HG03354 (cell line): ENCODE data around the gene PTGDR2.

Source experiments
- ATAC-seq: cut with Tn5 transposase; IDR thresholded peaks from one replicate; pipeline ENCODE4 v1.9.1; 2021; ENCODE audit warnings: mild to moderate bottlenecking; ENCODE audit not compliant: unreplicated experiment, poor library complexity, severe bottlenecking

Gene PTGDR2

DNA sequence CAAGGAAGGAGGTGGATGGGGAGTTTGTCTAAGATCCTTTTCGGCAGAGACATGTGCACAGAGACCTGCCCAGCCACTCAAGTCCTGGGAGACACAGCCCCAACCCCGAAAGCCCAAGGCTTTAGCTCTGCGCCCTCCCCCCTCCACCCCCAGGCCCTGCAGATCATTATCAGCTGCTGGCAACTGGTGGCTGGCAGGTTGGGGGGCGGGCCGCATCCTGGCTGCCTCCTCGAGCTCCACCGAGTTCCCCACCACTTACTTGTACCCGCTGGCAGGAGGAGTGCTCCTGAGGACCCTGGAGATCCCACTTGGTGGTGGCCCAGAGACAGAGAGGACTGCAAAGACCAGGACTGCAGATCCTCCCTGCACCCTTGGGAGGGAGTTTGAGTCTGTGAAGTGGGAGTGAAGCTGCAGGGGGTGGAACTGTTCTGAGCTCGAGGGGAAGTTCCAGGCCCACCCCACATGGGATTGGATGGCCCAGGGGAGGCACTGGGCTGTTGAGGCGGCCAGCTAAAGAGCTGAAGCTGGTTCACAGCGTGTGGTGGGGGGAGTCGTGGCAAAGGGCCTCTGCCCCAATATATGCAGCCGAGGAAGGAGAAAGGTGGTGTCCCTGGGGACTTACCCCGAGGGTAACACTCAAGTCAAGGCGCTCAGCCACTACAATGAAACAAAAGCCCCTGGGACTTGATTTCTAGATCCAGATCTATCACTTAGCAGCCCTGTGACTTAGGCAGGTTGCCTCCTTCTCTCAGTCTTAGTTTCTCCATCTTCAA is 33.7 kb downstream of the PTGDR2 start:
- no peak for ATAC-seq

DNA sequence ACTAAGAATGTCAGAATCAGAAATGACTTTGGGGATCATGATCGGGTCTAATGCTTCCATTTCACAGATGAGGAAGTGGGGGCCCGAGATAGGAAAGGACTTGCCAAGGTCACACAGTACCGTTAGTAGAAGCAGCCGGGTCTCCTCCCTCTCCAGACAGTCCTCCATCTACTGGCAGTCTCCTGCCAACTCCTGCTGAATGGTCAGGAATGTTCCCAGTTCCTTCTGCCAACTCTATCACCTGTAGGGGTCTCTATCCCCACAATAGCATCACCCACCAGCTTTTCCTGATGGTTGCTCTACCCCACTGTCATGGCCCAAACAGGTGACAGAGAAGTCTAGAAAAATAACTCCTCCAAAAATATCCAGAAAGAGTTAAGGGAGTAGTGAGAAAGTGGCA is 37.7 kb downstream of the PTGDR2 start:
- no peak for ATAC-seq

- ATAC-seq = no peak
These were observed 39.1 kb downstream of the PTGDR2 start for GRCh38 chr11:60816590-60817157.

DNA sequence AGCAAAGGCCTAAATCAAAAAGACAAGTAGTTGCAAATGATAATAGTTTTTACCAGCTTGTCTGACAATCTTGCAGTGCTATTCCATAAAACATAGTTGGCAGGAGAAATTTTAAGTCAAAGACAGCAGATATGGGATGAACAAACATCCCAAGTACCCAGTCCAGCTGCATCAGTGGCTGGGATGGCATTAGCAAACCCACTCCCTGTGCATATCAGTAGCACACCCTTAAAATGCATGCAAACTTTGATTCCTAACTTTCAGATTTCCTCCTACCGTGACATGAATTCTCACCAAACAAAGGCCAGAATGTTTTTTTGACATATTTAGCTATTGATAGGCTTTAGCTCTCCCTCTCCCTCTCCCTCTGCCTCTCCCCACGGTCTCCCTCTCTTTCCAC is 41.6 kb downstream of the PTGDR2 start:
- ATAC-seq = no peak

- no peak for ATAC-seq
These were observed 42.4 kb downstream of the PTGDR2 start for GRCh38 chr11:60813324-60813723.

GRCh38 chr11:60810569-60810968 is 45.2 kb downstream of the PTGDR2 start:
- ATAC-seq = no peak

GRCh38 chr11:60810151-60810550 is 45.6 kb downstream of the PTGDR2 start:
- ATAC-seq = no peak

DNA sequence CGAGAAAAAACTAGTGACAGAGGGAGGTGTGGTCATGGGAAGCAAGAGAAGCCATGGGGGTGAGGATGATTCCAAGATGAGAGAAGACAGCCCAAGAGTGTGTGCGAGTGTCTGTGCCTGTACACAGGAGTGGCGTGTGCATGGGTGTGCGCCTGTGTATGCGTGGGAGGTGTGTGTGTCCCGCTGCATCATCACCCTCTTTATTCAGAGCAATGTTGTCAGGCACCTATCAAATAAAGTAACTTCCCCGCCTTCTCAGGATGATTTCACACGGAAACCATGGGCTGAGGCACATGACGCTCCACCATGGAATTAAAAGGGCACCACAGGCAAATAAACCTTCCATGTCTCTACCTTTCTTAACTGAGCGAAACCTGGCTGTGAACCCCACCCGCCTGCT is 46.1 kb downstream of the PTGDR2 start:
- no peak for ATAC-seq

DNA sequence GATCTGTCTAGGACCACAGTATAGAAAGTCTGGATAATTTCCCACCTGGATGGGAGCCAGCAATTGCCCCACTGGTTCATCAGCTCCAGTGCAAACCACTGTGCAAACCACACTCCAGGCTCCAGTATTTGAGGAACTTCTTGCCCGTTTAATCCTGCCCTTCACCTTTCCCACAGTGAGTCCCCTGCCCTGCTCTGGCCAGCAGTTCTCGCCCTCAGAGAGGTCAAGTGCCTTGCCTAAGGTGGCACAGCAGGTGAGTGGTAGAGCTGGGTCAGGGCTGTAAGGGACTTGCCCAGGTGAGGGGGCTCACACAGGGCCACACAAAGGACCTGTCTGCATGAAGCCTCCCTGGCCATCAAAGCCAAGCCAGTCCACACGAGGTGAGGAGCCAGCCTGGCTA is 46.5 kb downstream of the PTGDR2 start:
- ATAC-seq = no peak

DNA sequence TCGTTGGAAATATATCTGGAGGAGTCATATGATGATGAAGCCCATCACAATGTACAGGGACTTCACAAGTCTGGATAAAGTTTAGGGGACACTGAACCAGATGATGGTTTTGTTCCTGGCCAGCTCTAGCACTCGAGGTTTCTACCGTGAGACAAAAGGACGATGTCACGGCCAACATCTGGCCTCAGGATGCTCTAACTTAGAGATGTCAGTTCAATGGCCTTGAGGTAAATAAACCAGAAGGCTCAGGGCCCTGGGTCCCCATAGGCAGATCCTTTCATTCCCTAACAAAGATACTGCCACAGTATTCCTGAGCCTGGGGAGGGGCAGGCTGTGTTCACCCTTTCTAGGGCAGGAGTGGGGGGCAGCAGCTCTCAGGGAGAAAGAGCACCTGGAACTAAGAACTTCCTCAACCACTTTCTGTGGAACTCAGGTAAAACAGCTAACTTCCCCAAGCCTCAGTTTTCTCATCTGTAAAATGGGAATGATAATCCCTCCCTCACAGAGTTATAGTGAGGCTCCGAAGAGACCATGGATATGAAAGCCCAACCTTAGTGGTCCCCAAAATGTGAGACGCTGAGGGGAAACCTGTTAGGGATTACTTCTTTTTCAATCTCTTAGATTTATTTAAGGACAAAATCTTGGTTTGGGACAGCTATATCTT is 52.3 kb downstream of the PTGDR2 start:
- ATAC-seq = no peak

GRCh38 chr11:60801194-60801593 is 54.6 kb downstream of the PTGDR2 start:
- ATAC-seq = no peak
